HG03139 (cell line): ENCODE measurements around the gene ZC3H11A.
"Not testable (repeated sequence)": the region's sequence is repeated elsewhere in the genome, so short reads cannot be mapped to it uniquely, and the experiment has no call there.

Experiments used
- ATAC-seq: cut with Tn5 transposase; IDR thresholded peaks from one replicate; pipeline ENCODE4 v1.9.1; 2021; ENCODE audit not compliant: unreplicated experiment

Gene ZC3H11A

GRCh38 chr1:203778789-203779188 is 16.6 kb upstream of the ZC3H11A start:
- ATAC-seq, result no peak

GRCh38 chr1:203781962-203782361 is 13.5 kb upstream of the ZC3H11A start:
- ATAC-seq, result no peak

- no peak for ATAC-seq
Observed at GRCh38 chr1:203789966-203790365, 5.5 kb upstream of the ZC3H11A start.

- no peak for ATAC-seq
Observed at GRCh38 chr1:203791498-203791897, 3.9 kb upstream of the ZC3H11A start.

GRCh38 chr1:203792486-203792885 is 2.9 kb upstream of the ZC3H11A start:
- ATAC-seq, result no peak

GRCh38 chr1:203793561-203793960 is 1.9 kb upstream of the ZC3H11A start:
- ATAC-seq, result not testable (repeated sequence)

GRCh38 chr1:203794764-203795440 is 521 bp upstream of the ZC3H11A start:
- ATAC-seq, result no peak

DNA sequence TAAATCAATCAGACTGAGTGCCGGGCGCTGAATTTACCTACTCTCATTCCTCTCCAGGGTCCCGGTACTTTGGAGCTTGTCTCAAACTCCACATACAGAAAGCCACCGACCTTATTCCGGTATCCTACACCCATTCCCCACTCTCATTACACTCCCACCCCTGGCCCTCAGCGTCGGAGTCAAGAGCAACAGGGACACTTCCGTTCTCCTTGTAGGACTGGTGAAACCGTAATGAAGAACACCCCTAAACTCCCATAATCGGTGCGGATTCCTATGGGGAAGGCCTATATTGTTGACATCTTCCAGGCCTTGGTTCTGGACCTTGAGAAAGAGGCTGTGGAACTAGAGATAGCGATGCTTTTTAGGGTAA is 798 bp downstream of the ZC3H11A start:
- ATAC-seq, result peak; percentile 4

DNA sequence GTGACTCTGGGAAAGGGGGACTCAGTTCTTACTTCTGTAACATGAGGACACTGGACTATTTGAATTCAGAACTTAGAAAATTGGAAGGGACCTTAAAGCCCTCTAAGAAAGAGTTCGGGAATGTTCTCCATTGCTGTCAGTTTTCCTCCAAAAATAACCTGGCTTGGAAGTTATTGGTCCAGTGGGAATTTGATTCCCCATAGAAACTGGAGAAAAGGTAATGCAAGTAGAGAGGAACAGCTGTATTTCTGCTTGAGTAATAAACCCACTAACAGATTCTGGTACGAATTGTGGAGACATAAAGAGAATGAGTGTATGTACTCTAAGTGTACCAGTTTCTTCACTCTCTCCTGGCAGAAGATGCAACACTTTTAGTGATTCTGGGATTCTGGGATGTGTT is 1.8 kb downstream of the ZC3H11A start:
- ATAC-seq, result no peak

GRCh38 chr1:203797948-203798655 is 2.7 kb downstream of the ZC3H11A start:
- no peak for ATAC-seq

- no peak for ATAC-seq
Observed at GRCh38 chr1:203799157-203799556, 3.7 kb downstream of the ZC3H11A start.

GRCh38 chr1:203799971-203800370 is 4.5 kb downstream of the ZC3H11A start:
- no peak for ATAC-seq

- no peak for ATAC-seq
Observed at GRCh38 chr1:203805689-203806088, 10.3 kb downstream of the ZC3H11A start.

DNA sequence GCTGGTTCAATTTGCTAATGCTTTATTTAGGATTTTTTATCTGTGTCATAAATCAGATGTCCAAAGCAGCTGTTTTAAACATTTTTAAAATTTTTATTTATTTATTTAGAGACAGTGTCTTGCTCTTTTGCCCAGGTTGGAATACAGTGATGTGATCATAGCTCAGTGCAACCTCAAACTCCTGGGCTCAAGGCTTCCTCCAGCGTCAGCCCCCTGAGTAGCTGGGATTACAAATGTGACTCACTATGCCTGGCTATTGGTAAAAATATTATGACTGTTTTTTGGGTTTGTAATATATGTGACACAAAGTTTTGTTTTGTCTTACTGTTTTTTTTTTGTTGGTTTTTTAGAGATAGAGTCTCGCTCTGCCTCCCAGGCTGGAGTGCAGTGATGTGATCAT is 11.8 kb downstream of the ZC3H11A start:
- no peak for ATAC-seq

GRCh38 chr1:203813581-203814341 is 18.3 kb downstream of the ZC3H11A start:
- ATAC-seq, result no peak

DNA sequence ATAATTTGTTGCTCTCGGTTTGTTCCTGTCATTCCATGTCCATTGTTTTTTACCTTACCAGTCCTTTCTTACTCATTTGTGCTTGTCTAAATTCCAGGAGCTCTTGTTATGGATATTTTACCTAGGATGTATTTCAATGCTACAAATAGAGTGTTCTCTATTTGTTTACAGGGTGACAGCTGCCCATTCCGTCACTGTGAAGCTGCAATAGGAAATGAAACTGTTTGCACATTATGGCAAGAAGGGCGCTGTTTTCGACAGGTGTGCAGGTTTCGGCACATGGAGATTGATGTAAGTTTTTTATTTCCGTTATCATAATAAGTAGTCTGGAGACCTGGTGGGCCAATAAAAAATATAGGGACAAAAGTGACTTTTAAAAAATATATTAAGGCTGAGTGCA is 23.0 kb downstream of the ZC3H11A start:
- ATAC-seq, result no peak

GRCh38 chr1:203823306-203823705 is 27.9 kb downstream of the ZC3H11A start:
- ATAC-seq, result no peak

- no peak for ATAC-seq
Observed at GRCh38 chr1:203826175-203826574, 30.8 kb downstream of the ZC3H11A start.

DNA sequence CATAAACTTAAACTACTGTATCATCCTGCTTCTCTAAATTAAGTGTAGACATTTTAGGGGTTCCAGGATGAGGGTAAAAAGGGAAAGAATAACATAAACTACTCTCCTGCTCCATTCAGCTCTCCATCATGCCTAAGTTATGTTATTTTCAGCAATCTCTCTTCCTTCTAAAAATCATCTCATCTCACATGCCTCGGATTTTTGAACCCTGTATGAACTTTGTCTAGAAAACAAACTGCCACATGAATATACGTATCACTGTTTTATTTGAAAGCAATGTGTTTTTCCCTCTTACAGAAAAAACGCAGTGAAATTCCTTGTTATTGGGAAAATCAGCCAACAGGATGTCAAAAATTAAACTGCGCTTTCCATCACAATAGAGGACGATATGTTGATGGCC is 32.6 kb downstream of the ZC3H11A start:
- no peak for ATAC-seq

DNA sequence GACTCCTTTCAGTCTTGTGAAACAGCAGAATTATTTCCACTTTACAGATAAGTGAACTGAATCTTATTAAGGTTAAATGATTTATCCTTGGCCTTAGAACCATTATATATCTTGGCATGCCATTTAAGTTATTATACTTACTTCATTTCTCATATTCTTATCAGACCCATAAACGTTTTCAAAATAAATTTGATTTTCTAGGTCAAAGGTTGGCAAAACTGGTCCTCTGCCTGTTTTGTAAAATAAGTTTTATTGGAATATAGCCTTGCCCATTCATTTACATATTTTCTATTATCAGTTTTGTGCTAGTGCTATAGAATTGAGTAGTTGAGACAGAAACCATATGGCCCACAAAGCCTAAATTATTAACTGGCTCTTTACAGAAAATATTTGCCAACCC is 33.1 kb downstream of the ZC3H11A start:
- no peak for ATAC-seq

- ATAC-seq, result not testable (repeated sequence)
Observed at GRCh38 chr1:203829247-203829646, 33.8 kb downstream of the ZC3H11A start.

DNA sequence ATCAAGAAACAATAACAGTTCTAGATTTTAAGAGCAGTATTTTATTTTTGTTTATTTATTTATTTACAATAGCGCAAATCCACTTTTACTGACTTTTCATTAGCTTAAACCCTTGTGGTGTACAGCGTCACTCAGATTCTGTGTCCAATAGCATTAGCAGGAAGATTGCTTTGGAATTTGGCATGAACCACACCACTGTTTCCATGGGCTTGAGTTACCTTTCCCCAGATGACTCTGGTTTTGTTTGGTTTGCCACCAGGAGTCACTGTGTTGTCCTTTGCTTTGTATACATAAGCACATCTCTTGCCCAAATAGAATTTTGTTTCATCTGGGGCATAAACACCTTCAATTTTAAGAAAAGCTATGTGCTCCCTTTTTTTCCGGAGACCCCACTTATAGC is 40.1 kb downstream of the ZC3H11A start:
- ATAC-seq, result no peak
